SK-N-SH (cell line): ENCODE measurements around the gene SLC12A4. TPM values are rescaled to one million over a fixed set of nuclear protein-coding genes. Genes with fewer than 3 reads are reported as not detected.
"Not testable (repeated sequence)": the region's sequence is repeated elsewhere in the genome, so short reads cannot be mapped to it uniquely, and the experiment has no call there.

ENCODE experiments used
- CTCF ChIA-PET: fragments of 300-600, 350-600 bp; formaldehyde crosslinking; extraction: SDS; loops from one replicate; lab custom pipeline; 2021; lab: Yijun Ruan, JAX
- POLR2A ChIA-PET: fragments of 350-600 bp; sonication (Branson Sonifier 250); formaldehyde crosslinking; extraction: SDS; loops from one replicate; lab custom pipeline; 2020; ENCODE audit warnings: antibody characterized with exemption, inconsistent platforms; lab: Yijun Ruan, JAX
- DNase-seq: peaks from one replicate; pipeline ENCODE4 v3.0.0; 2012
- H2AFZ ChIP-seq: fragments of 200-600 bp; sonication (generic); 2 replicates; pipeline ENCODE4 v1.8.1; 2016; ENCODE audit warnings: antibody characterized with exemption, mild to moderate bottlenecking, low read depth
- H3F3A ChIP-seq: fragments of 200-600 bp; sonication (generic); replicated peaks from 2 replicates; pipeline ENCODE3; 2016; ENCODE audit warnings: antibody characterized with exemption, mild to moderate bottlenecking; ENCODE audit not compliant: insufficient read depth
- H3K27ac ChIP-seq, 2 experiments: fragments of 200-500 bp in 1 of 2; fragments of 200-600 bp in 1 of 2; sonication (Bioruptor generic) in 1 of 2; sonication (generic), shearing (Covaris generic) in 1 of 2; 2 replicates each; pipeline versions ENCODE4 v1.5.1 to v1.6.1; 2014 to 2016; ENCODE audit warnings: low read depth in 2 of 2, inconsistent platforms in 1 of 2, low read length in 1 of 2, mild to moderate bottlenecking in 1 of 2, mixed read lengths in 1 of 2
- H3K27me3 ChIP-seq: fragments of 200-600 bp; sonication (generic), shearing (Covaris generic); 2 replicates; pipeline ENCODE4 v1.6.1; 2016; ENCODE audit warnings: mixed run types; ENCODE audit not compliant: insufficient read depth
- H3K36me3 ChIP-seq, 2 experiments: fragments of 200-500 bp in 1 of 2; fragments of 200-600 bp in 1 of 2; sonication (Bioruptor generic) in 1 of 2; sonication (generic) in 1 of 2; replicated peaks in 1 of 2; 2 replicates each; pipeline versions ENCODE3 to v1.5.1; 2014 to 2016; ENCODE audit warnings: low read length in 1 of 2, mild to moderate bottlenecking in 1 of 2; ENCODE audit not compliant: insufficient read depth in 2 of 2, control insufficient read depth in 1 of 2
- H3K4me1 ChIP-seq, 2 experiments: fragments of 200-500 bp in 1 of 2; fragments of 200-600 bp in 1 of 2; sonication (Bioruptor generic) in 1 of 2; sonication (generic), shearing (Covaris generic) in 1 of 2; 2 replicates each; pipeline versions ENCODE4 v1.5.1 to v1.6.1; 2014 to 2016; ENCODE audit warnings: low read depth in 1 of 2, low read length in 1 of 2, mixed run types in 1 of 2; ENCODE audit not compliant: insufficient read depth in 2 of 2, control insufficient read depth in 1 of 2
- H3K4me2 ChIP-seq: fragments of 200-600 bp; sonication (generic), shearing (Covaris generic); 2 replicates; pipeline ENCODE4 v1.6.1; 2017; ENCODE audit warnings: mixed run types
- H3K4me3 ChIP-seq, 2 experiments: fragments of 200-500 bp in 1 of 2; fragments of 200-600 bp in 1 of 2; sonication (Bioruptor generic) in 1 of 2; sonication (generic), shearing (Covaris generic) in 1 of 2; 2 replicates each; pipeline versions ENCODE4 v1.5.1 to v1.8.1; 2014 to 2016; ENCODE audit warnings: low read depth in 2 of 2, inconsistent platforms in 1 of 2, low read length in 1 of 2, mild to moderate bottlenecking in 1 of 2, mixed read lengths in 1 of 2, moderate library complexity in 1 of 2
- H3K79me2 ChIP-seq: fragments of 200-600 bp; sonication (generic); 2 replicates; pipeline ENCODE4 v1.8.1; 2017; ENCODE audit warnings: mild to moderate bottlenecking; ENCODE audit not compliant: insufficient read depth
- H3K9ac ChIP-seq: fragments of 200-600 bp; sonication (generic); 2 replicates; pipeline ENCODE4 v1.6.1; 2017; ENCODE audit warnings: mixed run types
- H3K9me2 ChIP-seq: fragments of 200-600 bp; sonication (generic); 2 replicates; pipeline ENCODE4 v1.6.1; 2017; ENCODE audit warnings: mixed run types
- H3K9me3 ChIP-seq: fragments of 200-600 bp; sonication (generic); 2 replicates; pipeline ENCODE4 v1.6.1; 2017; ENCODE audit warnings: mixed run types, mild to moderate bottlenecking, moderate library complexity
- H4K20me1 ChIP-seq: fragments of 200-600 bp; sonication (generic); 2 replicates; pipeline ENCODE4 v1.6.1; 2017; ENCODE audit warnings: mild to moderate bottlenecking, mixed run types; ENCODE audit not compliant: insufficient read depth
- EZH2phosphoT487 ChIP-seq: fragments of 200-600 bp; sonication (generic); IDR thresholded peaks from 2 replicates; pipeline ENCODE4 v1.6.1; 2017; ENCODE audit warnings: low read depth, mixed run types, mild to moderate bottlenecking, antibody characterized with exemption, moderate library complexity, borderline replicate concordance
- FOSL2 ChIP-seq: IDR thresholded peaks from 2 replicates; pipeline ENCODE4 v1.4.0; 2012; ENCODE audit warnings: low read depth, mild to moderate bottlenecking, moderate library complexity, borderline replicate concordance
- FOXJ3 ChIP-seq: sonication (generic); formaldehyde crosslinking; IDR thresholded peaks from 2 replicates; pipeline ENCODE4 v1.5.1; 2020; ENCODE audit warnings: mild to moderate bottlenecking, missing genetic modification reagents
- GABPA ChIP-seq: IDR thresholded peaks from 2 replicates; pipeline ENCODE4 v1.4.0; 2012; ENCODE audit warnings: low read depth, mild to moderate bottlenecking
- MEF2A ChIP-seq: IDR thresholded peaks from 2 replicates; pipeline ENCODE4 v1.4.0; 2012; ENCODE audit warnings: low read depth, borderline replicate concordance
- MXI1 ChIP-seq: IDR thresholded peaks from 2 replicates; pipeline ENCODE4 v1.6.1; 2012; ENCODE audit warnings: mild to moderate bottlenecking, low read depth, low read length, improper control_type of control experiment
- RAD21 ChIP-seq: IDR thresholded peaks from 2 replicates; pipeline ENCODE4 v1.6.1; 2012; ENCODE audit warnings: mild to moderate bottlenecking, low read length
- RCOR1 ChIP-seq: fragments of 150-350 bp; IDR thresholded peaks from 2 replicates; pipeline ENCODE4 v1.6.1; 2017; ENCODE audit warnings: antibody characterized with exemption, low read length
- RXRA ChIP-seq: IDR thresholded peaks from 2 replicates; pipeline ENCODE4 v1.4.0; 2012; ENCODE audit warnings: low read depth, mild to moderate bottlenecking, borderline replicate concordance
- SMC3 ChIP-seq: IDR thresholded peaks from 2 replicates; pipeline ENCODE4 v1.6.1; 2012; ENCODE audit warnings: low read depth, low read length, improper control_type of control experiment
- TEAD4 ChIP-seq: IDR thresholded peaks from 2 replicates; pipeline ENCODE4 v1.4.0; 2012; ENCODE audit warnings: mild to moderate bottlenecking, borderline replicate concordance; ENCODE audit not compliant: insufficient read depth
- YY1 ChIP-seq: IDR thresholded peaks from 2 replicates; pipeline ENCODE4 v1.4.0; 2012; ENCODE audit warnings: low read depth, mild to moderate bottlenecking
- WGBS: methylation state at CpG from one replicate; pipeline ENCODE4 v1.1.6; 2017; ENCODE audit warnings: low lambda C conversion rate; 5-methylcytosine and 5-hydroxymethylcytosine counted together
- polyA plus RNA-seq, 3 experiments: library from polyadenylated mRNA; depleted of rRNA; stranded (reverse); fragments of >200 nt; gene quantifications; 2 replicates each; pipeline ENCODE4 v1.2.3, GENCODE V29; 2012

SLC12A4 gene
- polyA plus RNA-seq, 1 of the 3 experiments (the other 2 are of a cell fraction), result 75.8 TPM

DNA sequence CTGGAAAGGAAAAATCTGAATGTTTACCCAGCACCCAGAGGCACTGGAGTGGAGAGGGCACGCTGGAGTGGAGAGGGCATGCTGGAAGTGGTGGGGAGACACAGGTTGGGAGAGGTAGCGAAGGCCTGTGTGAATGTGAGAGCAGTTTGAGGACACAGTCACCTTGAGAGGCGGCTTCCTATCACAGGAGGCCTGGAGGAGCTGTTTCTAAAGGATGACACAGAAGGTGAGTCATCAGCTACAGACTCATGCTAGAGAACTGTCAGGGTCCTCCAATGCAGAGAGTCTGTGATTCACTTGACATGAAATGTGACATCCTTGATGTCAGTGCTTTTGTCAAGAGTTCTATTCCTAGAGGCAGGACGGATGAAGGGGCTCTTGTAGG lies 50.6 kb downstream of the SLC12A4 start (continued):
- TF ChIP-seq MXI1, result 0 out of 2 replicates have a peak, but pooled peaks have one; percentile 29
- TF ChIP-seq RAD21, result no peak
- no peak for TF ChIP-seq TEAD4
- TF ChIP-seq FOSL2, result peak; percentile 93
- no peak for TF ChIP-seq RCOR1
- TF ChIP-seq MEF2A, result no peak
- no peak for TF ChIP-seq GABPA
- TF ChIP-seq YY1, result no peak
- no peak for TF ChIP-seq FOXJ3 (CRISPR knock-in tag)
- TF ChIP-seq, all 33 proteins: peak for 4

GRCh38 chr16:67917140-67917851 lies 51.1 kb downstream of the SLC12A4 start:
- POLR2A ChIA-PET, result no interaction called here
- no peak overlapping the region for H3K4me3 ChIP-seq
- no peaks in the 10 kb centered on the region for H3K9me3 ChIP-seq
- H3K36me3 ChIP-seq, result peaks cover 0 to 3% of the 10 kb centered on the region in 2 experiments
- peaks cover 24% of the 10 kb centered on the region for H3F3A ChIP-seq
- H2AFZ ChIP-seq, result no peak overlapping the region
- H3K9me2 ChIP-seq, result no peaks in the 10 kb centered on the region
- H3K4me1 ChIP-seq, result peaks cover 14 to 63% of the 10 kb centered on the region in 2 experiments; a peak in 3 of 4 replicates
- no peak for DNase-seq
- TF ChIP-seq EZH2phosphoT487 (no peak), FOXJ3 (CRISPR knock-in tag) (no peak), FOSL2 (no peak), RXRA (no peak)
- peak overlapping the region; percentile 80 to 82 for H3K27ac ChIP-seq
- H3K27me3 ChIP-seq, result no peaks in the 10 kb centered on the region
- peak overlapping the region; percentile 41; the same call in 1 of the 2 replicates for H3K9ac ChIP-seq
- CTCF ChIA-PET, result interaction anchor here (0.6 to 28.1 kb wide), 6 partner anchors 11 to 313 kb away, joined by 3 to 564 read pairs (median 8); partner anchors contain the start of genes EDC4, NRN1L and PSKH1
- peaks cover 63% of the 10 kb centered on the region for H3K79me2 ChIP-seq
- 53% methylated on average over 5 of the region's 6 CpGs for WGBS
- peaks cover 47% of the 10 kb centered on the region for H4K20me1 ChIP-seq
- peak overlapping the region; percentile 67 for H3K4me2 ChIP-seq

- Histone ChIP-seq H3K9ac (no peak overlapping the region), H3F3A (peaks cover 24% of the 10 kb centered on the region), H3K27ac (peak overlapping the region; percentile 80 to 82; a peak in 3 of 4 replicates), H3K9me2 (no peaks in the 10 kb centered on the region), H4K20me1 (peaks cover 47% of the 10 kb centered on the region), H2AFZ (no peak overlapping the region), H3K9me3 (no peaks in the 10 kb centered on the region), H3K4me3 (no peak overlapping the region), H3K27me3 (no peaks in the 10 kb centered on the region), H3K36me3 (peaks cover 0 to 3% of the 10 kb centered on the region in 2 experiments), H3K4me2 (0 out of 2 replicates have a peak overlapping the region, but pooled peaks have one; percentile 31), H3K4me1 (peaks cover 14 to 59% of the 10 kb centered on the region in 2 experiments; a peak in 3 of 4 replicates), H3K79me2 (peaks cover 68% of the 10 kb centered on the region)
- 69% methylated on average over 7 of the region's 7 CpGs for WGBS
- ChIA-PET POLR2A (no interaction called here), CTCF (interaction anchor here (0.7 to 7.7 kb wide), 6 partner anchors 12 to 243 kb away, joined by 4 to 65 read pairs (median 7); partner anchors contain the start of gene NRN1L)
- DNase-seq, result peak; percentile 58
- TF ChIP-seq MXI1 (peak; percentile 35; the same call in 1 of the 2 replicates), SMC3 (no peak)
Measured at GRCh38 chr16:67915831-67916723, 52.4 kb downstream of the SLC12A4 start.

DNA sequence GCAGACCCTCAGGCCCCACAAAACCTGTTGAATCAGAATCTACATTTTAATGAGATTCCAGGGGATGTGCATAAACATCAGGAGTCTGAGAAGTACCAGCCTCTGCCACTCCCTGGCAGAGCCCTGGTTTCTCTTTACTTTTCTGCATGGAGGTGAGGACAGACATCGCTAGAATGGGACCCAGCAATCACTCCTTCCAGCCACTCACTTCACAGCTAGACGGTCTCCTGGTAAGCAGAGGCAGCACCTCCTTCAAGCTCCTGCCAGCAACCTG lies 53.0 kb downstream of the SLC12A4 start:
- peaks cover 45% of the 10 kb centered on the region for H4K20me1 ChIP-seq
- POLR2A ChIA-PET, result interaction anchor here (0.5 to 0.6 kb wide), 2 partner anchors 31 to 100 kb away, joined by 3 read pairs; partner anchors contain the start of gene NRN1L

More for the DNA sequence above, 53.0 kb downstream of the SLC12A4 start:
- H3K9me2 ChIP-seq, H3K4me3 ChIP-seq, DNase-seq, H3K9me3 ChIP-seq, H2AFZ ChIP-seq, H3K36me3 ChIP-seq, H3K27me3 ChIP-seq, H3K9ac ChIP-seq: not testable (repeated sequence)
- peaks cover 69% of the 10 kb centered on the region for H3K79me2 ChIP-seq
- peaks cover 14 to 61% of the 10 kb centered on the region in 2 experiments; a peak in 3 of 4 replicates for H3K4me1 ChIP-seq
- 0 out of 2 replicates have a peak overlapping the region, but pooled peaks have one; percentile 31 for H3K4me2 ChIP-seq
- H3K27ac ChIP-seq, result peak overlapping the region in 1 of 2 experiments; percentile 80; a peak in 3 of 4 replicates
- 83% methylated on average over 1 of the region's 2 CpGs for WGBS
- CTCF ChIA-PET, result interaction anchor here (0.7 to 7.7 kb wide), 5 partner anchors 9 to 243 kb away, joined by 3 to 65 read pairs (median 5); partner anchors contain the start of gene NRN1L
- H3F3A ChIP-seq, result peaks cover 24% of the 10 kb centered on the region
